NCI-H1694 treated with DMSO at 0.1 percent for 48 hours (cell line): ENCODE measurements around the gene RFX8.

Experiments
- DNase-seq: peaks from one replicate; lab custom pipeline; 2025; lab: John Stamatoyannopoulos, UW

The RFX8 gene

GRCh38 chr2:101410114-101410513 lies 64.8 kb downstream of the RFX8 start:
- DNase-seq, result no peak

GRCh38 chr2:101409699-101410098 lies 65.2 kb downstream of the RFX8 start:
- DNase-seq, result no peak

DNA sequence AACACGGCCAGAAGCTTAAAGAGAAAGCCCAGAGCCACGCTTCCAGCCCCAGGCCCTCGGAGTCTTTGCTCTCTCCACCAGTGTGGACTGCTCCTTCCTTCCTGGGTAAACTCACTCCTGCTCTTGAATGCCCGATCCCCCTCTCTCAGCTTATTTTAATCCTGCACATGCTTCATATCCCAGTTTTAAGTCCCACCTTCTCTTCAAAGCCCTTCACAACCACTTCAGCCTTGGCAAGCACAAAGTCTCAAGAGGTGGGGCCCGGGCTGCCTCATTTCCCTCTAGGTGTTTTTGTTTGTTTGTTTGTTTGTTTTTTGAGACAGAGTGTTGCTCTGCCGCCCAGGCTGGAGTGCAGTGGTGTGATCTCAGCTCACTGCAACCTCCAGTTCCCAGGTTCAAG lies 66.0 kb downstream of the RFX8 start:
- no peak for DNase-seq

- DNase-seq, result no peak
Measured at GRCh38 chr2:101405351-101405899, 69.5 kb downstream of the RFX8 start.

DNA sequence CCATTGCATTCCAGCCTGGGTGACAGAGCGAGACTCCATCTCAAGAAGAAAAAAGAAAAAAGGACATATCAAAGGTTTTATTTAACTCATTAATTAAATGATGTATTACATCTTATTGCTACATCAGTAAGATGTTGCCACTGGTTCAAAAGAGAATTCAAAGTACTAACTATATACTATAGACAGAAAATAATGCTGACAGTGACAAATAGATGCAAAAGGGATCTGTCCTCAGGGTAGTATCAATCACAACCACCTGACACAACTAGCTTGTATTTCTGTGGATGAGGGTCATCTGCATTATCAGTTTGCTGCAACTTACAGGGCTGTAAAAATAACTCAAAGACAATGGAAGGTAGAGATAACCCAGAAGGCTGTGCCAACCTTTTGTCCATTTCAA lies 71.2 kb downstream of the RFX8 start:
- DNase-seq, result no peak

- no peak for DNase-seq
Measured at GRCh38 chr2:101402630-101403029, 72.3 kb downstream of the RFX8 start.

GRCh38 chr2:101401906-101402305 lies 73.0 kb downstream of the RFX8 start:
- DNase-seq, result no peak

DNA sequence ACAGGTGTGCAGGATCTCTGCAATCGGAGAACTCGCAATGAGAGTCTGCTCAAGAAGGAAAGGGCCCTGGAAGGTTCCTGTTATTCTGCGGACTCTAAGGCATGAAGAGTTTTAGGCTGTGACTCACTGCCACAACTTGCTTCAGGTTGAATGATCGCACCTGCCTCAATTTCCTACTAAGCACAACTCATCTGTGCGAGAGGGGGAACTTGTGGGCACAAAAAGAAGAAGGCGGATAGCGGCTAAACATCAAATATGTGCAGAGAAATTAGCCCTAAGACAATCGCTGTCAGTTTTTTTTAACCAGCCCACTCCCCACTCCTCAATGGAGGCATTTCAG lies 73.6 kb downstream of the RFX8 start:
- DNase-seq, result no peak

GRCh38 chr2:101400506-101401325 lies 74.2 kb downstream of the RFX8 start:
- no peak for DNase-seq

- no peak for DNase-seq
Measured at GRCh38 chr2:101400048-101400447, 74.9 kb downstream of the RFX8 start.

GRCh38 chr2:101399021-101399799 lies 75.7 kb downstream of the RFX8 start:
- DNase-seq, result peak; percentile 97

GRCh38 chr2:101398116-101398821 lies 76.6 kb downstream of the RFX8 start:
- no peak for DNase-seq

- DNase-seq, result no peak
Measured at GRCh38 chr2:101396316-101396717, 78.6 kb downstream of the RFX8 start.

- no peak for DNase-seq
Measured at GRCh38 chr2:101395545-101396315, 79.2 kb downstream of the RFX8 start.

- DNase-seq, result no peak
Measured at GRCh38 chr2:101388232-101388631, 86.7 kb downstream of the RFX8 start.

DNA sequence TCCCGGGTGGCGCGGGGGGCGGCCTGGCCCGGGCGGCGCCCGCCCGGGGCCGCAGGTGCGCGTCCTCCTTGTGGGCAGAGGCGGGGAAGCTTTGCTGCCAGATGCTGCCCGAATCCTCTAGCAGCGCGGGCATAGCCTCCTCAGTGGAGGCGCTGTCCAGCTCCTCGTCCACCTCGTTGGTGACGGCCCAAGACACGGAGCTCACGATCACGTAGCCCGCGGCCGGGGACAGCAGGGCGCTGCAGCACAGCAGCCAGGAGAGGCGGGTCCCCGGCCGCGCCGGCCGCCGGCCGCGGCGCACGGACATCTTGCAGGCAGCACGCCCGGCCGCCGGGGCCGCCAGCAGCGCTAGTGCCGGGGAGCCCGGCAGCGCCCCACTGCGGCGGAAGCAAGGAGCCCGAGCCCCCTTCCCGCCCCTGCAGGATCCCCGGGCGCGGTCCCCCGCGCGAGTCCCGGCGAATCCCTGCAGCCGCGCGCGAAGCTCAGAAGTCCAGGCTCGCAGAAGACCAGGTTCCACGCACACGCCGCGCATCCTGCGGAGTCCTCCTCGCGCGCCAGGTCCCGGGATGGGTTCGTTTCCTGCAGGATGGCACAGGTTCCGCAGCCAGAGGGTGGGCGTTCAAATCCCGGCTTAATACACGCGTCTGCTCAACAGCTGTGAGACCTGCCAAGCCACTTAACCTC lies 87.6 kb downstream of the RFX8 start, which contains the start of gene CREG2:
Gene CREG2 (minus strand): TSS at position 353 of the 684 bp plus-strand sequence. CDS start 46 bp downstream, at position 307.
- peak; percentile 36 for DNase-seq

- DNase-seq, result no peak
Measured at GRCh38 chr2:101386599-101387150, 88.2 kb downstream of the RFX8 start.

- DNase-seq, result no peak
Measured at GRCh38 chr2:101383016-101383541, 91.8 kb downstream of the RFX8 start.

DNA sequence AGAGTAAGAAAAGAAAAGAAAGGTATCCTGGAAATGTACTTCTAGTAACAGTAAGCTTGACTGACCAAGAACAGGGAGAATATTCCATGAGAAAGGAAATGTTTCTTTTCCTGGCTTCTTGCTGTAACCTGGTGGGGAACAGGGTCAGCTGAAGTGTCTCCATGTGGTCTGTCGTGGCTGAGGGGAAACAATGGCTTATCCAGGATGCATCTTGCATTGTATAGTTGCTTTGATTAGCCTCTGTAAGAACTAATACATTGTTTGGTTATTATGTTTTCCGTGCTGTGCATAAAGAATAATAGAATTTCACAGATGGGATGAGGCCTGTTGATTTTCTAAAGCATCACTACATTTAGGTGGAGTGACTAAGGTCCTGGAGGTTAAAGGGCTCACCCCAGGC lies 92.5 kb downstream of the RFX8 start:
- DNase-seq, result no peak

DNA sequence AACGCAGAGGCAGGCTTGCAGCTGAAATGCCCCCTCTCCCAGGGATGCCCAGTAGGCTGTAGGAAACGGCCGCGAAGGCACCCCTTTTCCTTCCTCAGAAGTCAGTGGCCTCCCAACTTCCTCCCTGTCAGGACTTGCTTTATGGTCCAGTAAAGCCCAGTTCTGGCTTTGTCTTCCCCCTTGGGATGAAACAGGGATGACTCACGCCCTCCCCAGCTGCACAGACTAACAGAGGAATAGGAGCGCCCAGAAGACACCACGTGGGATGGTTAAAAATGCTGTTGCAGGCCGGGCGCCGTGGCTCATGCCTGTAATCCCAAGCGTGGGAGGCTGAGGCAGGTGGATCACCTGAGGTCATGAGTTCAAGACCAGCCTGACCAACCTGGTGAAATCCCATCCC lies 94.5 kb downstream of the RFX8 start:
- no peak for DNase-seq
